ENCODE measurements around the gene ANTXR2.

Gene ANTXR2

GRCh38 chr4:79864500-79865200, 208.4 kb downstream of the ANTXR2 start:
- DNase-seq, result no peak

- DNase-seq, result no peak
Measured at GRCh38 chr4:79863333-79863732, 209.7 kb downstream of the ANTXR2 start.

GRCh38 chr4:79862821-79863220, 210.2 kb downstream of the ANTXR2 start:
- no peak for DNase-seq

GRCh38 chr4:79857811-79858210, 215.2 kb downstream of the ANTXR2 start:
- no peak for DNase-seq

- no peak for DNase-seq
Measured at GRCh38 chr4:79856196-79856595, 216.8 kb downstream of the ANTXR2 start.

GRCh38 chr4:79854856-79855502, 218.1 kb downstream of the ANTXR2 start:
- peak; percentile 3 for DNase-seq

- DNase-seq, result no peak
Measured at GRCh38 chr4:79852305-79852730, 220.7 kb downstream of the ANTXR2 start.

GRCh38 chr4:79851625-79852304, 221.3 kb downstream of the ANTXR2 start:
- DNase-seq, result no peak
